BJ (cell line): ENCODE data around the gene SLC27A1. TPM values are rescaled to one million over a fixed set of nuclear protein-coding genes. Genes with fewer than 3 reads are reported as not detected.

Experiments
- CTCF ChIA-PET: fragments of 350-600 bp; formaldehyde crosslinking; extraction: SDS; loops from one replicate; lab custom pipeline; 2021; ENCODE audit warnings: antibody characterized with exemption, inconsistent platforms; lab: Yijun Ruan, JAX
- POLR2A ChIA-PET: fragments of 300-600 bp; sonication (Branson Sonifier 250); formaldehyde crosslinking; extraction: SDS; loops from one replicate; lab custom pipeline; 2021; ENCODE audit warnings: antibody characterized with exemption; lab: Charles Lee
- DNase-seq: peaks from one replicate; pipeline ENCODE4 v3.0.0-alpha.2; 2011; ENCODE audit warnings: low read depth
- H3K27me3 ChIP-seq: 2 replicates; pipeline ENCODE4 v1.6.0; 2011; ENCODE audit warnings: low read length; ENCODE audit not compliant: control insufficient read depth, insufficient read depth
- H3K36me3 ChIP-seq: 2 replicates; pipeline ENCODE4 v1.5.1; 2011; ENCODE audit warnings: low read length; ENCODE audit not compliant: control insufficient read depth, insufficient read depth
- H3K4me3 ChIP-seq: 2 replicates; pipeline ENCODE4 v1.5.1; 2011; ENCODE audit warnings: low read depth, mild to moderate bottlenecking, control low read depth, low read length
- CTCF ChIP-seq: IDR thresholded peaks from 2 replicates; pipeline ENCODE4 v1.5.1; 2011; ENCODE audit warnings: low read depth, mild to moderate bottlenecking, control low read depth, inconsistent platforms, low read length, moderate library complexity; ENCODE audit not compliant: insufficient read depth
- polyA plus RNA-seq: library from polyadenylated mRNA; depleted of rRNA; stranded (reverse); fragments of >200 nt; gene quantifications from 2 replicates; pipeline ENCODE4 v1.2.3, GENCODE V29; 2011

Gene SLC27A1
- polyA plus RNA-seq, 1 experiment, result 18.8 TPM

GRCh38 chr19:17487284-17488121 is 17.2 kb downstream of the SLC27A1 start:
- ChIA-PET CTCF (interaction anchor here (0.7 to 1.4 kb wide), 3 partner anchors 8 to 14 kb away, joined by 3 to 8 read pairs (median 3); no protein-coding TSS in a partner anchor), POLR2A (interaction anchor here (0.5 kb wide), 1 partner anchor 24 kb away, joined by 4 read pairs; the partner anchor contains the start of gene PGLS)
- TF ChIP-seq CTCF, result no peak
- Histone ChIP-seq H3K27me3 (no peaks in the 10 kb centered on the region), H3K4me3 (no peak overlapping the region), H3K36me3 (peaks cover 9% of the 10 kb centered on the region)
- DNase-seq, result no peak

- POLR2A ChIA-PET, result interaction anchor here (0.5 kb wide), 1 partner anchor 23 kb away, joined by 4 read pairs; the partner anchor contains the start of gene PGLS
Observed at GRCh38 chr19:17488593-17489391, 18.5 kb downstream of the SLC27A1 start.

GRCh38 chr19:17489392-17490030 is 19.2 kb downstream of the SLC27A1 start:
- TF ChIP-seq CTCF, result no peak
- H3K27me3 ChIP-seq, result no peaks in the 10 kb centered on the region
- CTCF ChIA-PET, result interaction anchor here (1.1 kb wide), 1 partner anchor 9 kb away, joined by 6 read pairs; no protein-coding TSS in a partner anchor

More at GRCh38 chr19:17488593-17489391, 18.5 kb downstream of the SLC27A1 start:
- Histone ChIP-seq H3K27me3 (no peaks in the 10 kb centered on the region), H3K36me3 (peaks cover 7% of the 10 kb centered on the region), H3K4me3 (no peak overlapping the region)
- no peak for DNase-seq
- TF ChIP-seq CTCF, result no peak
- CTCF ChIA-PET, result interaction anchor here (1.1 kb wide), 1 partner anchor 8 kb away, joined by 6 read pairs; no protein-coding TSS in a partner anchor

GRCh38 chr19:17490411-17490810 is 20.1 kb downstream of the SLC27A1 start:
- no peak for DNase-seq
- Histone ChIP-seq H3K36me3 (peaks cover 7% of the 10 kb centered on the region), H3K27me3 (no peaks in the 10 kb centered on the region), H3K4me3 (no peak overlapping the region)
- POLR2A ChIA-PET, result no interaction called here
- no peak for TF ChIP-seq CTCF
- CTCF ChIA-PET, result no interaction called here

More at GRCh38 chr19:17489392-17490030, 19.2 kb downstream of the SLC27A1 start:
- Histone ChIP-seq H3K36me3 (peaks cover 7% of the 10 kb centered on the region), H3K4me3 (no peak overlapping the region)
- POLR2A ChIA-PET, result no interaction called here
- no peak for DNase-seq
